Activated CD8-positive, alpha-beta T cell treated with anti-CD3 and anti-CD28 coated beads for 36 hours (primary cell): Measurements from ENCODE around the gene C1orf216. TPM values are rescaled to one million over a fixed set of nuclear protein-coding genes. Genes with fewer than 3 reads are reported as not detected.
"Not testable (repeated sequence)": the region's sequence is repeated elsewhere in the genome, so short reads cannot be mapped to it uniquely, and the experiment has no call there.

Experiments
- ATAC-seq: fragments of 200-7000 bp; cut with Tn5 transposase; one replicate; pipeline ENCODE4 v1.10.0; 2021; ENCODE audit warnings: mild to moderate bottlenecking, moderate library complexity
- CTCF ChIA-PET: fragments of 350-600 bp; sonication (Branson Sonifier 250); formaldehyde crosslinking; loops from one replicate; lab custom pipeline; 2021; ENCODE audit warnings: antibody characterized with exemption; lab: Charles Lee
- POLR2A ChIA-PET: fragments of 350-600 bp; sonication (Branson Sonifier 250); formaldehyde crosslinking; loops from one replicate; lab custom pipeline; 2021; ENCODE audit warnings: antibody characterized with exemption; lab: Charles Lee
- DNase-seq: peaks from one replicate; pipeline ENCODE4 v3.0.0-alpha.2; 2020
- H3K27ac Mint-ChIP-seq: one replicate; pipeline ENCODE4 v1.8.0; 2021; ENCODE audit warnings: mild to moderate bottlenecking, mixed read lengths
- H3K27me3 Mint-ChIP-seq: one replicate; pipeline ENCODE4 v1.8.0; 2021; ENCODE audit warnings: mixed read lengths
- H3K36me3 Mint-ChIP-seq: one replicate; pipeline ENCODE4 v1.8.0; 2021; ENCODE audit warnings: low read depth, mixed read lengths
- H3K4me1 Mint-ChIP-seq: one replicate; pipeline ENCODE4 v1.8.0; 2021; ENCODE audit warnings: low read depth, mixed read lengths
- H3K4me3 Mint-ChIP-seq: one replicate; pipeline ENCODE4 v1.8.0; 2021; ENCODE audit warnings: mild to moderate bottlenecking, moderate library complexity, mixed read lengths
- H3K9me3 Mint-ChIP-seq: one replicate; pipeline ENCODE4 v1.8.0; 2021; ENCODE audit warnings: mixed read lengths
- intact Hi-C: fragments of 100-400 bp; cut with micrococcal nuclease; formaldehyde crosslinking; loops from one replicate; pipeline ENCODE4 v1.10.0; 2022
- total RNA-seq, 2 experiments: library from RNA; stranded (reverse); gene quantifications; one replicate each; pipeline ENCODE4 v1.2.3, GENCODE V29; 2021
- TF ChIP-seq, protein P1 (sequence below): fragments of 200-600 bp; IDR thresholded peaks from one replicate; pipeline ENCODE4 v1.8.0; 2022; ENCODE audit warnings: antibody characterized with exemption, mild to moderate bottlenecking

The C1orf216 gene
- total RNA-seq, 2 experiments from 2014 or later: 10.4 to 11.0 TPM

DNA sequence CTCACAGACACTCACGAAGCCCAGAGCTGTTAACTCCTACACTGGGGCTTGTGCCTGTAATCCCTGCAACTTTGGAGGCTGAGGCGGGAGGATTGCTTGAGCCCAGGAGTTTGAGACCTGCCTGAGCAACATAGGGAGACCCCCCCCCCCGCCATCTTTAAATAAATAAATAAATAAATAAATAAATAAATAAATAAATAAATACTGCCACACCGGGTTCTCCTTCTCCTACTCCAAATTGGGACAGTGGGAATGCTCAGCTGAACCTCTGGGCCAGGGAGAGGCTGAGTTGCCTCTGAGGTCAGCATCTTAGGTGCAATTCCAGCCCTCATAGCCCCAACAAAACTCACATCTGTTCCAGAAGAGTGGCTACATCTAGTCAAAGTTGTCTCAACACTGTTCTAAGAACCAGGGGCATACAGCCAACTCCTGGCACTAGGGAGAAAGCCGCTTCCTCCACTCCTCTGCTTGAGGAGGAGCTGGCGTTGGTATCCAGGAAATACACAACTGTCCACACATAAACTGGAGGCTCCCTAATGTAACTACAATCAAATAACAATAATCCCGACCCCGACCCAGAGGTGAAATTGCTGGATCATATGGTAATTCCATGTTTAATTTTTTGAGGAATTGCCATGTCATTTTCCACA is 27.0 kb downstream of the C1orf216 start:
- H3K9me3 Mint-ChIP-seq: no peaks in the 10 kb centered on the region
- H3K36me3 Mint-ChIP-seq: no peaks in the 10 kb centered on the region
- DNase-seq (no peak), ATAC-seq (no peak)
- H3K4me3 Mint-ChIP-seq: no peak overlapping the region
- no peak overlapping the region for H3K27ac Mint-ChIP-seq
- H3K4me1 Mint-ChIP-seq: no peaks in the 10 kb centered on the region
- TF ChIP-seq, protein P1, sequence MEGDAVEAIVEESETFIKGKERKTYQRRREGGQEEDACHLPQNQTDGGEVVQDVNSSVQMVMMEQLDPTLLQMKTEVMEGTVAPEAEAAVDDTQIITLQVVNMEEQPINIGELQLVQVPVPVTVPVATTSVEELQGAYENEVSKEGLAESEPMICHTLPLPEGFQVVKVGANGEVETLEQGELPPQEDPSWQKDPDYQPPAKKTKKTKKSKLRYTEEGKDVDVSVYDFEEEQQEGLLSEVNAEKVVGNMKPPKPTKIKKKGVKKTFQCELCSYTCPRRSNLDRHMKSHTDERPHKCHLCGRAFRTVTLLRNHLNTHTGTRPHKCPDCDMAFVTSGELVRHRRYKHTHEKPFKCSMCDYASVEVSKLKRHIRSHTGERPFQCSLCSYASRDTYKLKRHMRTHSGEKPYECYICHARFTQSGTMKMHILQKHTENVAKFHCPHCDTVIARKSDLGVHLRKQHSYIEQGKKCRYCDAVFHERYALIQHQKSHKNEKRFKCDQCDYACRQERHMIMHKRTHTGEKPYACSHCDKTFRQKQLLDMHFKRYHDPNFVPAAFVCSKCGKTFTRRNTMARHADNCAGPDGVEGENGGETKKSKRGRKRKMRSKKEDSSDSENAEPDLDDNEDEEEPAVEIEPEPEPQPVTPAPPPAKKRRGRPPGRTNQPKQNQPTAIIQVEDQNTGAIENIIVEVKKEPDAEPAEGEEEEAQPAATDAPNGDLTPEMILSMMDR: no peak
- ChIA-PET POLR2A (no interaction called here), CTCF (no interaction called here)
- intact Hi-C loops: no loop called here
- H3K27me3 Mint-ChIP-seq: peaks cover 7% of the 10 kb centered on the region

DNA sequence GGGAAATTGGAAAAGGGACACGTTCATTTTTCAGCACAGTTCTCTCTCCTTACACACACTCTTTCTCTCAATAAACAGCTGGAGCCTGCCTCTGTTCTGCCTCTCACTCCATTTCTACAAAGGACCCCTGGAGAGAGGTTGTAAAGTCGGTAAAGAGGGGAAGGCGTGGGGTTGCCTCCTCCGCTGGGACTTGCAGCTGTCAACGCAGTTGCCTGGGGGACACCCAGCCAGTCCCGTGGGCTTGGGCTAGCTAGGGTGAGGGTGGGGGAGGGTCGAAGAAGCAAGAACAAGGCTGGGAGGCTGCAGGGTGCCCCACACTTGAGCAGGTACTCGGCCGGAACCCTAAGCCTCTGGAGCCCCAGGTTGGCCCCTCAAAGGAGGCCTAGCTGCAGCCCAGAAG is 27.6 kb downstream of the C1orf216 start:
- ChIA-PET CTCF (no interaction called here), POLR2A (no interaction called here)
- no peaks in the 10 kb centered on the region for H3K4me1 Mint-ChIP-seq
- H3K27me3 Mint-ChIP-seq: peaks cover 8% of the 10 kb centered on the region
- H3K27ac Mint-ChIP-seq: no peak overlapping the region
- TF ChIP-seq, protein P1: no peak
- no peak for ATAC-seq
- no peaks in the 10 kb centered on the region for H3K36me3 Mint-ChIP-seq
- no peak for DNase-seq
- H3K9me3 Mint-ChIP-seq: no peaks in the 10 kb centered on the region
- no peak overlapping the region for H3K4me3 Mint-ChIP-seq
- intact Hi-C loops: no loop called here

DNA sequence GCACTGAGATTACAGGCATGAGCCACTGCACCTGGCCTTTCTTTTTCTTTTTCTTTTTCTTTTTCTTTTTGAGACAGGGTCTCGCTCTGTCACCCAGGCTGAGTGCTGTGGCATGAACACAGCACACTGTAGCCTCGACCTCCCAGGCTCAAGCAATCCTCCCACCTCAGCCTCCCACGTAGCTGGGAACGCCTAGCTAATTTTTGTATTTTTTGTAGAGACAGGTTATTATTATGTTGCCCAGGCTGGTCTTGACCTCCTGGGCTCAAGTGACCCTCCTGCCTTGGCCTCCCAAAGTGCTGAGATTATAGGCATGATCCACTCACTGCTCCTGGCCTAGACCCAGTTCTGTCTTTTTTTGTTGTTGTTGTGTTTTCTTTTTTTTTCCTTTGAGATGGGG is 28.6 kb downstream of the C1orf216 start:
- H3K27me3 Mint-ChIP-seq, H3K9me3 Mint-ChIP-seq, H3K27ac Mint-ChIP-seq, ATAC-seq, intact Hi-C loops, H3K4me1 Mint-ChIP-seq, DNase-seq, H3K36me3 Mint-ChIP-seq, H3K4me3 Mint-ChIP-seq, POLR2A ChIA-PET: not testable (repeated sequence)
- CTCF ChIA-PET: interaction anchor here (1.4 kb wide), 1 partner anchor 37 kb away, joined by 4 read pairs; no protein-coding TSS in a partner anchor

DNA sequence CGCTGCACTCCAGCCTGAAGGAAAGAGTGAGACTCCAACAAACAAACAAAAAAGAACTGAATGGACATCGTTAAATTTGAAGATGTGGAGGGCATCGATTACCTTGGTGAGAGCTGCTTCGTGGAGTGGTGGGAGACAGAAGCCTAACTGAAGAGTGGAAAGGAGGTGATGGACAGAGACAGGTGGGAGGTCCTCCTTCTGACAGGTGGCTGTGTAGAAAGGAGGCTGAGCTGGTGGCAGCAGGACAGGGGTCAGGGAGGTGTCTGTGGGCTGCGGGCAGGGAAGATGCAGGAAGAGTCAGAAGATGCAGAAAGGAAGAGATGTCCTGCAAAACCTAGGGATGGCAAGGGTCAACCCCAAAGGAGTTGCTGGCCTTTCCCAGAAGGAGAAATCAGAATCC is 30.5 kb downstream of the C1orf216 start:
- POLR2A ChIA-PET: no interaction called here
- DNase-seq (no peak), ATAC-seq (no peak)
- no peaks in the 10 kb centered on the region for H3K9me3 Mint-ChIP-seq
- H3K27ac Mint-ChIP-seq: no peak overlapping the region
- CTCF ChIA-PET: interaction anchor here (1.0 kb wide), 1 partner anchor 33 kb away, joined by 3 read pairs; no protein-coding TSS in a partner anchor
- no peaks in the 10 kb centered on the region for H3K4me1 Mint-ChIP-seq
- H3K4me3 Mint-ChIP-seq: no peak overlapping the region
- intact Hi-C loops: no loop called here
- H3K36me3 Mint-ChIP-seq: no peaks in the 10 kb centered on the region
- peaks cover 6% of the 10 kb centered on the region for H3K27me3 Mint-ChIP-seq
- TF ChIP-seq, protein P1: no peak

DNA sequence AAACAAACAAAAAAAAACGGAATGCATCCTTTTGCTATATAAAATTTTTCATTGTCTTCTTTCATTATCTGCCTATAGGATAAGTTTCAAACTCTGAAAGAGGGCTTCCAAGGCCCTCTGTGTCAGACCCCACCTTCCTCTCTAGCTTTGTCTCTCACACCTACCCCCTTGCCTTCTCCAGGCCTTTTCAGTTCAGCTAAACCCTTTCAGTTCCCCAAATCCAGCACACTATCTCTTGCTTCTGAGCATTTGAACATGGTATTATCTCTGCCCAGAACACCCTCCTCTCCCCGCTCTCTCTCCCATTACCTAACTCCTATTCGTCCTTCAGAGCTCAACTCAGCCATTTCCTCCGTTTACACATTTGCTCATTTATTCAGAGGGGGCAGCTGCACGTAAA is 35.7 kb downstream of the C1orf216 start:
- Mint-ChIP-seq H3K4me1 (no peaks in the 10 kb centered on the region), H3K27me3 (peaks cover 6% of the 10 kb centered on the region), H3K36me3 (no peaks in the 10 kb centered on the region), H3K4me3 (no peak overlapping the region), H3K27ac (no peak overlapping the region), H3K9me3 (no peaks in the 10 kb centered on the region)
- no peak for DNase-seq
- TF ChIP-seq, protein P1: no peak
- ChIA-PET POLR2A (no interaction called here), CTCF (interaction anchor here (1.3 kb wide), 1 partner anchor 114 kb away, joined by 3 read pairs; no protein-coding TSS in a partner anchor)
- ATAC-seq: no peak
- intact Hi-C loops: no loop called here
